GM19324 (cell line): ENCODE measurements around the gene ANXA1.

ENCODE experiments used
- ATAC-seq: cut with Tn5 transposase; IDR thresholded peaks from one replicate; pipeline ENCODE4 v1.9.1; 2021; ENCODE audit warnings: mild to moderate bottlenecking, moderate library complexity; ENCODE audit not compliant: unreplicated experiment, low FRiP score

ANXA1 gene

GRCh38 chr9:73204936-73205335, 53.3 kb downstream of the ANXA1 start:
- no peak for ATAC-seq

GRCh38 chr9:73206851-73207250, 55.2 kb downstream of the ANXA1 start:
- no peak for ATAC-seq

- ATAC-seq = no peak
Observed at GRCh38 chr9:73210886-73211666, 59.4 kb downstream of the ANXA1 start.

GRCh38 chr9:73213300-73213699, 61.6 kb downstream of the ANXA1 start:
- ATAC-seq = no peak

GRCh38 chr9:73215249-73215648, 63.6 kb downstream of the ANXA1 start:
- no peak for ATAC-seq

- ATAC-seq = no peak
Observed at GRCh38 chr9:73216100-73216499, 64.4 kb downstream of the ANXA1 start.
